Psoas muscle (tissue), 8 donors: Measurements from ENCODE around the gene TUBA8. TPM values are rescaled to one million over a fixed set of nuclear protein-coding genes. Genes with fewer than 3 reads are reported as not detected.
"Not testable (repeated sequence)": the region's sequence is repeated elsewhere in the genome, so short reads cannot be mapped to it uniquely, and the experiment has no call there.

ENCODE experiments used
- ATAC-seq, 4 donors: fragments of 200-7000 bp; cut with Tn5 transposase; one replicate each; pipeline ENCODE4 v1.9.1; 2020; ENCODE audit warnings: moderate library complexity in 3 of 4, mild to moderate bottlenecking in 2 of 4
- DNase-seq, 2 donors: peaks; one replicate each; pipeline ENCODE4 v3.0.0-alpha.2; 2020
- H3K27ac ChIP-seq: fragments of 200-600 bp; one replicate; pipeline ENCODE4 v1.8.0; 2022
- H3K27me3 ChIP-seq, 3 donors: fragments of 200-600 bp in 1 of 3; one replicate each; pipeline versions ENCODE4 v1.6.1 to v1.8.0; 2013 to 2022; ENCODE audit warnings: low read length in 2 of 3, mild to moderate bottlenecking in 2 of 3, moderate library complexity in 1 of 3; ENCODE audit not compliant: insufficient read depth in 3 of 3
- H3K36me3 ChIP-seq, 2 donors: fragments of 200-600 bp in 1 of 2; one replicate each; pipeline versions ENCODE4 v1.6.1 to v1.8.0; 2013 to 2022; ENCODE audit warnings: low read depth in 1 of 2, mild to moderate bottlenecking in 1 of 2, moderate library complexity in 1 of 2; ENCODE audit not compliant: insufficient read depth in 1 of 2
- H3K4me1 ChIP-seq: fragments of 200-600 bp; one replicate; pipeline ENCODE4 v1.8.0; 2022
- H3K4me3 ChIP-seq: fragments of 200-600 bp; one replicate; pipeline ENCODE4 v1.8.0; 2022; ENCODE audit warnings: mild to moderate bottlenecking
- H3K9me3 ChIP-seq: fragments of 200-600 bp; one replicate; pipeline ENCODE4 v1.8.0; 2022
- WGBS, 3 donors: extraction: QIAGEN DNeasy Blood & Tissue Kit; methylation state at CpG; one replicate each; pipeline versions ENCODE4 v1.1.6 to v1.1.7; 2013; 5-methylcytosine and 5-hydroxymethylcytosine counted together
- intact Hi-C, 2 donors: fragments of 100-400 bp; cut with DNase I; formaldehyde crosslinking; loops; one replicate each; pipeline versions ENCODE4 v1.11.0 to v1.14.2; 2022
- polyA plus RNA-seq, 3 donors: library from polyadenylated mRNA; stranded (reverse); fragments of 200-250 nt; gene quantifications; one replicate each; pipeline ENCODE4 v1.2.3, GENCODE V29; 2013
- total RNA-seq, 4 donors: library from RNA; stranded (reverse); fragmentation: NEBNext Ultra II Directional in 2 of 4; extraction: Animal tissue kit (Norgen Biotek cat#: 25700) in 2 of 4; gene quantifications; one replicate each; pipeline versions ENCODE4 v1.2.1 to v1.2.4, GENCODE V29; 2021 to 2023
- TF ChIP-seq, protein P1 (sequence below): fragments of 200-600 bp; IDR thresholded peaks from one replicate; pipeline ENCODE4 v1.8.0; 2022; ENCODE audit warnings: antibody characterized with exemption
- donor health status: healthy with polysubstance abuse.
- donor health status: DM: no; HTN: no; CAD: no; lungs with moderate emphysema.
- donor health status: Bipolar disorder and iron deficiency.
- donor health status: healthy.
- donor health status: DM: yes; HTN: yes; CAD: no.
- donor health status: DM: no; HTN: no; CAD: no.
- donor health status: DM: no; HTN: no; CAD: no.
- donor health status: DM: yes; HTN: yes; CAD: no.

Gene TUBA8
- total and polyA plus RNA-seq, 7 donors, result 38.8 to 150 (median 115) TPM

GRCh38 chr22:18130699-18131429, 20.3 kb downstream of the TUBA8 start:
- ATAC-seq, result no peak
- intact Hi-C loops, result no loop called here
- Histone ChIP-seq H3K27ac (no peak overlapping the region), H3K27me3 (no peaks in the 10 kb centered on the region), H3K4me1 (peaks cover 4% of the 10 kb centered on the region), H3K9me3 (no peaks in the 10 kb centered on the region), H3K4me3 (no peak overlapping the region), H3K36me3 (peaks cover 0 to 75% of the 10 kb centered on the region in 2 donors)
- no peak for DNase-seq
- 93 to 95% (median 94%) methylated on average over 20 of the region's 20 CpGs for WGBS, 3 donors
- TF ChIP-seq, protein P1, sequence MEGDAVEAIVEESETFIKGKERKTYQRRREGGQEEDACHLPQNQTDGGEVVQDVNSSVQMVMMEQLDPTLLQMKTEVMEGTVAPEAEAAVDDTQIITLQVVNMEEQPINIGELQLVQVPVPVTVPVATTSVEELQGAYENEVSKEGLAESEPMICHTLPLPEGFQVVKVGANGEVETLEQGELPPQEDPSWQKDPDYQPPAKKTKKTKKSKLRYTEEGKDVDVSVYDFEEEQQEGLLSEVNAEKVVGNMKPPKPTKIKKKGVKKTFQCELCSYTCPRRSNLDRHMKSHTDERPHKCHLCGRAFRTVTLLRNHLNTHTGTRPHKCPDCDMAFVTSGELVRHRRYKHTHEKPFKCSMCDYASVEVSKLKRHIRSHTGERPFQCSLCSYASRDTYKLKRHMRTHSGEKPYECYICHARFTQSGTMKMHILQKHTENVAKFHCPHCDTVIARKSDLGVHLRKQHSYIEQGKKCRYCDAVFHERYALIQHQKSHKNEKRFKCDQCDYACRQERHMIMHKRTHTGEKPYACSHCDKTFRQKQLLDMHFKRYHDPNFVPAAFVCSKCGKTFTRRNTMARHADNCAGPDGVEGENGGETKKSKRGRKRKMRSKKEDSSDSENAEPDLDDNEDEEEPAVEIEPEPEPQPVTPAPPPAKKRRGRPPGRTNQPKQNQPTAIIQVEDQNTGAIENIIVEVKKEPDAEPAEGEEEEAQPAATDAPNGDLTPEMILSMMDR, result no peak

DNA sequence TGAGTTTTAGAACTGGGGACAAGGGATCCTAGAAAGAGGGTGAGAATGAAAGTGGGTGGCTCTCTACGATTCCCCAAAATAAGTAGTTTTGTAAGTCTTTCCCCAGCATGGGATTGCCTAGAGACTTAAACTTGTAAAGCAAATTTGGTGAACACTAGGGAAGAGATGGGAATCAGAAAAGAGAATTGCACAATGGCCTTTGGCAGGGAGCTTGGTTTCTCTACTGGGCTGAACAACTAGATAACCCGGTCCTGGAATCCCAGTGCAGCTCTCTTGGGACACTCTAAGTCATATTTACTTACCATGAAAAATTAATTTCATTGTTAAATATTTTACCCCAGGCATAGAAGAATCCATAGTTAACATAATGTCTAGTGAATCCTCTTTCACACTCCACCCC, 22.8 kb downstream of the TUBA8 start:
- Histone ChIP-seq H3K4me3 (no peak overlapping the region), H3K27ac (no peak overlapping the region), H3K36me3 (peaks cover 0 to 53% of the 10 kb centered on the region in 2 donors), H3K27me3 (no peaks in the 10 kb centered on the region), H3K4me1 (no peaks in the 10 kb centered on the region), H3K9me3 (no peaks in the 10 kb centered on the region)
- ATAC-seq (peak in 3 of 4 donors; percentile 39 to 62 (median 39)), DNase-seq (no peak)
- TF ChIP-seq, protein P1, result no peak
- intact Hi-C loops, result no loop called here
- WGBS, 3 donors, result 36 to 42% (median 37%) methylated on average over 2 of the region's 2 CpGs

DNA sequence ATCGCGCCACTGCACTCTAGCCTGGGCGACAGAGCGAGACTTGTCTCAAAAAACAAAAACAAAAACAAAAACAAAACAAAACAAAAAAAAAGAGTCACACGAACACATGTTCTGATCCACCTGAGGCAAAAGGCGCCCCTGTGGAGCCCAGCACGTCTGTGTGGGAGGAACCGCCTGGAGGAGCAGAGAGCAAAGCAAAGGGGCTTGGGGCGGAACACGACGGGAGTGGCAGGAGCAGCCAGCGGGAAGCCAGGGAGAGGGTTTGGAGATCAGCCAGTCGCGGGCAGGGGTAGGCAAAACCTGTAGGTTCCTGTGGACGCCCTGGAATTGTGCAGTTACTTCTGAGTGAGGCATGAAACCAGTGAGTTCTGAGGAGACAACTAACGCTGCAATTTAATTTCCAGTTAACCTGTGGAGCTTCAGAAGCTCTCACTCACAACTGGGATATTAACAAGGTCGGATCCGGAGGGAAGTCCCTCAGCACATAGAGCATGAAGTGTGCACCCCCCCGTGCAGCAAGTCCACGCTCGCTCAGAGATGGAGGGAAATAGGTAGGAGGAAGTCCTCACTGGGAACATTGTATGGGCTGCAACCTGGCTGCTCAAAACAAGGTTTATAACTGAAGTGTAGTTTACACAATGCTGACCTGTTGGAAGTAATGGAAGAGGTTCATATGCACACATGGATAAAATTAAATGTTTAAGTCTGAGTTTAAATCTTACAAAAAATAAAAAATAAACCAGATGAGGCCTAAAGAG, 26.1 kb downstream of the TUBA8 start:
- WGBS, 3 donors, result 85 to 87% (median 86%) methylated on average over 21 of the region's 21 CpGs
- Histone ChIP-seq H3K27ac (no peak overlapping the region), H3K9me3 (no peaks in the 10 kb centered on the region), H3K36me3 (peaks cover 0 to 20% of the 10 kb centered on the region in 2 donors), H3K27me3 (no peaks in the 10 kb centered on the region), H3K4me1 (no peaks in the 10 kb centered on the region), H3K4me3 (no peak overlapping the region)
- DNase-seq (peak in 1 of 2 donors; percentile 24), ATAC-seq (peak; percentile 20 to 35 (median 28))
- TF ChIP-seq, protein P1, result no peak
- intact Hi-C loops, result no loop called here

- H3K27ac ChIP-seq, H3K27me3 ChIP-seq, DNase-seq, H3K36me3 ChIP-seq, intact Hi-C loops, H3K9me3 ChIP-seq, H3K4me1 ChIP-seq, H3K4me3 ChIP-seq, ATAC-seq: not testable (repeated sequence)
- WGBS, 3 donors, result 96 to 99% (median 96%) methylated on average over 6 of the region's 6 CpGs
Observed at GRCh38 chr22:18141004-18141403, 30.4 kb downstream of the TUBA8 start.

GRCh38 chr22:18144105-18144504, 33.5 kb downstream of the TUBA8 start:
- ATAC-seq, result no peak
- no peak for DNase-seq
- Histone ChIP-seq H3K27me3 (no peaks in the 10 kb centered on the region), H3K36me3 (no peaks in the 10 kb centered on the region), H3K27ac (no peak overlapping the region), H3K4me1 (no peaks in the 10 kb centered on the region), H3K4me3 (no peak overlapping the region), H3K9me3 (no peaks in the 10 kb centered on the region)
- intact Hi-C loops, result no loop called here
- TF ChIP-seq, protein P1, result no peak
